ENCODE data around the gene NLRP4.

Gene NLRP4

GRCh38 chr19:55858401-55858800 is 22.1 kb downstream of the NLRP4 start:
- Mint-ChIP-seq H3K36me3 (ENCODE audit: low read depth) (no peaks in the 10 kb centered on the region), H3K4me1 (no peaks in the 10 kb centered on the region), H3K9me3 (peaks cover 53% of the 10 kb centered on the region), H3K4me3 (no peak overlapping the region), H3K27me3 (ENCODE audit: low read depth) (no peaks in the 10 kb centered on the region), H3K27ac (no peak overlapping the region)
- TF ChIP-seq CTCF (IDR thresholded peaks at IDR 0.05; ENCODE audit: unreplicated experiment in 3 of 3): no peak

GRCh38 chr19:55858969-55859368 is 22.6 kb downstream of the NLRP4 start:
- Mint-ChIP-seq H3K4me3 (no peak overlapping the region), H3K4me1 (no peaks in the 10 kb centered on the region), H3K36me3 (ENCODE audit: low read depth) (no peaks in the 10 kb centered on the region), H3K27me3 (ENCODE audit: low read depth) (no peaks in the 10 kb centered on the region), H3K9me3 (peaks cover 48% of the 10 kb centered on the region), H3K27ac (no peak overlapping the region)
- no peak for TF ChIP-seq CTCF (IDR thresholded peaks at IDR 0.05; ENCODE audit: unreplicated experiment in 3 of 3)

GRCh38 chr19:55866521-55866920 is 30.2 kb downstream of the NLRP4 start:
- Mint-ChIP-seq H3K36me3 (ENCODE audit: low read depth) (no peaks in the 10 kb centered on the region), H3K27ac (no peak overlapping the region)

GRCh38 chr19:55867101-55867500 is 30.8 kb downstream of the NLRP4 start:
- Mint-ChIP-seq H3K4me1 (no peaks in the 10 kb centered on the region), H3K27ac (no peak overlapping the region), H3K27me3 (ENCODE audit: low read depth) (peaks cover 3% of the 10 kb centered on the region), H3K9me3 (peaks cover 55% of the 10 kb centered on the region), H3K36me3 (ENCODE audit: low read depth) (no peaks in the 10 kb centered on the region), H3K4me3 (no peak overlapping the region)
- no peak for TF ChIP-seq CTCF (IDR thresholded peaks at IDR 0.05; ENCODE audit: unreplicated experiment in 3 of 3)

More at GRCh38 chr19:55866521-55866920, 30.2 kb downstream of the NLRP4 start:
- Mint-ChIP-seq H3K4me1 (no peaks in the 10 kb centered on the region), H3K27me3 (ENCODE audit: low read depth) (peaks cover 3% of the 10 kb centered on the region), H3K4me3 (no peak overlapping the region), H3K9me3 (peaks cover 60% of the 10 kb centered on the region)
- TF ChIP-seq CTCF (IDR thresholded peaks at IDR 0.05; ENCODE audit: unreplicated experiment in 3 of 3): no peak

- H3K36me3 Mint-ChIP-seq (ENCODE audit: low read depth): no peaks in the 10 kb centered on the region
- H3K9me3 Mint-ChIP-seq: peaks cover 53% of the 10 kb centered on the region
- H3K27me3 Mint-ChIP-seq (ENCODE audit: low read depth): peaks cover 3% of the 10 kb centered on the region
- H3K4me1 Mint-ChIP-seq: no peaks in the 10 kb centered on the region
- no peak overlapping the region for H3K27ac Mint-ChIP-seq
- TF ChIP-seq CTCF (IDR thresholded peaks at IDR 0.05; ENCODE audit: unreplicated experiment in 3 of 3): no peak
- H3K4me3 Mint-ChIP-seq: no peak overlapping the region
Measured at GRCh38 chr19:55870736-55871135, 34.4 kb downstream of the NLRP4 start.

GRCh38 chr19:55877211-55877610 is 40.9 kb downstream of the NLRP4 start:
- H3K9me3 Mint-ChIP-seq: peaks cover 39% of the 10 kb centered on the region
- no peaks in the 10 kb centered on the region for H3K27me3 Mint-ChIP-seq (ENCODE audit: low read depth)
- no peaks in the 10 kb centered on the region for H3K36me3 Mint-ChIP-seq (ENCODE audit: low read depth)
- H3K27ac Mint-ChIP-seq: no peak overlapping the region
- no peak for TF ChIP-seq CTCF (IDR thresholded peaks at IDR 0.05; ENCODE audit: unreplicated experiment in 3 of 3)
- H3K4me3 Mint-ChIP-seq: no peak overlapping the region
- no peaks in the 10 kb centered on the region for H3K4me1 Mint-ChIP-seq
